T1000 (cell line): ENCODE measurements around the gene SDHA.
"Not testable (repeated sequence)": the region's sequence is repeated elsewhere in the genome, so short reads cannot be mapped to it uniquely, and the experiment has no call there.

ENCODE experiments used
- DNase-seq: peaks from one replicate; lab custom pipeline; 2025; ENCODE audit warnings: mixed read lengths; lab: John Stamatoyannopoulos, UW

Gene SDHA

GRCh38 chr5:300691-301435 is 82.7 kb downstream of the SDHA start:
- DNase-seq, result not testable (repeated sequence)

GRCh38 chr5:302416-302815 is 84.3 kb downstream of the SDHA start:
- not testable (repeated sequence) for DNase-seq

GRCh38 chr5:302966-303365 is 84.8 kb downstream of the SDHA start:
- no peak for DNase-seq

- DNase-seq, result not testable (repeated sequence)
Measured at GRCh38 chr5:303741-304140, 85.6 kb downstream of the SDHA start.

- no peak for DNase-seq
Measured at GRCh38 chr5:305050-305449, 86.9 kb downstream of the SDHA start.

GRCh38 chr5:305459-305858 is 87.3 kb downstream of the SDHA start:
- no peak for DNase-seq

GRCh38 chr5:306011-306805 is 88.1 kb downstream of the SDHA start:
- DNase-seq, result no peak
